Embryonic facial prominence (tissue), 1 donor: ENCODE data around the gene COMMD8.

Experiments used
- DNase-seq: peaks from one replicate; pipeline ENCODE4 v3.0.0-alpha.2; 2016; ENCODE audit errors: extremely low spot score

COMMD8 gene

DNA sequence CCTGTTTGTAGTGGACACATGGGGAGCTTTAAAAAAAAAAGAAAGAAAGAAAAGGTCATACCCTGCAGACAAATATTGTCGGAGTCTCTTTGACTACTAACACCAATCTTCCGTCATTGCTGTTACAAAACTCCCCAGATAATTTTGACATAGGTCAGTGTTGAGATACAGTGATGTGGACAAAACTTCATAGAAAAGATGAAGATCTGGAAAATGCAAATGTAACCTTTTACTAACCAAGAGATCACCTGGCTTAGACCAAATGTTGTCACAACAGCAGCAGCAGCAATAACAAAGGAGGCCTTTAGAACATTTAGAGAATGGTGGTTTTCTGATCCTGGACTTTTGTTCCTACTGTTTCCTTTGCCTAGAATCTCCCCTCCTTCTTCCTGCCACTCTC lies 8.1 kb upstream of the COMMD8 start:
- no peak for DNase-seq

DNA sequence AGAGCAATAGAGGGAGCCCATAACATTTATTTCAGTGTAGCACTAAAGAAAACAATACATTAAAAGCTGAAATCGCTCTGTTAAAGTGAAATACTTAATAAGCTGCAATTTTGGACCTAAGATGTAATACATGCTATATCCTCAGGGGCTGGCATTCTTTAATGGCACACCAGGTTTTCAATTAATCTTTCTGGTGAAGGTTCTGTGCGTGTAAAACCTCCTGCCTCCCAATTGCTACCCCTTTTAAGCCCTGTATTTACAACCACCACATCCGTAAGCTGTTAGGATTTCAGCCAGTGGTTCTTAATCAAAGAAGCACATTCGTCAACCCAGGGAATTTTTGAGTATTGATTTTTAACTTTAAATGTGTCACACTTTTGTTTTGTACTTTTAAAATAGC lies 7.6 kb upstream of the COMMD8 start:
- DNase-seq, result no peak

DNA sequence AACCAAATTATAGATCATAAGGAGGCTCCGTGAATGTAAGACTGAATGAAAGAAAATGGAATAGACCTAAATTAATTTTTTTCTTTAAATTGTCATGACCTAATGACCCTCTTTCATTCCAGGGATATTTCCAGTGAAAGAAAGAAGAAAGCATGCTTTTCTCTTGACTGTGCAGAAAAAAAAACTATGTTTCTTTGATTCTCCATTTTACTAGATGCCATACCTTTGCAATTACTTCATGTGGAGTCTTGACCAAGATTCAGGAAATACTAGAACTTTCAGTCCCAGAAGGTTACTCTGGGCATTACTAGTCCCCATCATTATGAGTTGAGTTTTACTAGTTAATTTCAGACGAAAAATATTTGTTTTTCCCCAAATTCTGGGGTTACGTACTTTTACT lies 6.4 kb upstream of the COMMD8 start:
- DNase-seq, result no peak

DNA sequence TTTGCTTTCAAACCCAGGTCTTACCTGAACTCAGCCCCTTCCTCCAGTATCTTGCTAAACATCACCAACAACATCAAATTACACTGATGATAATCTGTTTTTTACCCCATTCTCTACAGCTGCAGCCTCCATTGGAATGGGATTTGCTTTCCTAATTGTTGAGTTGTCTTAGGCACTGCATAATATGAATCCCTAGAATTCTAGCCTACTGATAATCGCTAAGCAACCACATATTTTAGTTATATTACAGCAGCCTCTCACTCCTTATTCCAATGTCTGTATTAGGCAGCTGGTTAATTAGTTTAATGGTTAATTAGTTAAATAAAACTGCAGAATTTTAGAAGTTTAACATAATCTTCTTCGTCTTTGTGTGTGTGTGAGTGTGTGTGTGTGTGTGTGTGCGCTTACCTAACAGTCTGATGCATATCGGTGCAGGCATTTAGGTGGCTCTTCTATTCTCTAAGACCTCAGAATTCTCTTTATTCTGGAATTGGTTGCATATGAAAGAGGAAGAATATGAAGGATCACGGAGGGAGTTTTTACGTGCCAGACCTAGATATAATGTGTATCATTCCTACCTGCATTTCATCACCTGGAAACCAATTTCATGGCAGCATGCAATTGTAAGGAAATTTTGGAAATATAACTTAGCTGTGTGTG lies 5.3 kb upstream of the COMMD8 start:
- DNase-seq, result no peak

DNA sequence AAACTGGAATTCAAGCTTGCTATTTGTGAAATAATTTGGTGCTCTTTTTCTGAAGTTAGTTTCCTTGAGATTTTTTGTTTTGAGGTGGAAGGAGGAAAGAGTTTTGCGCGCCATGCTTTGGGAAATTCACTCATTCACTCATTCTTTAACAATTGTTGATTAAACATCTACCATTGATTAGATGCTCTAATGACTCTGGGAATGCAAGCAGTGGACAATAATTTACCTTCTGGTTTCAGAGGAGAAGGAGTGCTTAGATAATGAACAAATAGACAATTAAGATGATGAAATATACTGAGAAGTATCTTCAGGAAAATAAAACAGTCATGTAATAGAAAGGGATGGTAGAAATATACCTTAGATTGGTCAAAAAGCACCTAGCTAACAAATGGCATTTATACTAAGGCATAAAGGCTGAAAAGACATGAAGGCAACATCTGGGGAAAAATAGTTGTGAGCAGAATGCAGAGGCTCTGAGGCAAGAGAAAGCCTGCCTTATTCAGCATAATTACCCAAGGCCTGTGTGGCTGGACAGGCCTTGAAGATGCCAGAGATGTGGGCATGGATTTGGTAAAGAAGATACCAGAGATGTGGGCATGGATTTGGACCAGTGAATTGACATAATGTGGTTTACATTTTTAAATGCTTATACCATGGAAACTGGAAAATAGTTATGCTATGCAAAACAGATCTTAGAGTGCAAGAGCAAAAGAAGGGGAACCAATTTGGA lies 2.7 kb upstream of the COMMD8 start:
- DNase-seq, result no peak

DNA sequence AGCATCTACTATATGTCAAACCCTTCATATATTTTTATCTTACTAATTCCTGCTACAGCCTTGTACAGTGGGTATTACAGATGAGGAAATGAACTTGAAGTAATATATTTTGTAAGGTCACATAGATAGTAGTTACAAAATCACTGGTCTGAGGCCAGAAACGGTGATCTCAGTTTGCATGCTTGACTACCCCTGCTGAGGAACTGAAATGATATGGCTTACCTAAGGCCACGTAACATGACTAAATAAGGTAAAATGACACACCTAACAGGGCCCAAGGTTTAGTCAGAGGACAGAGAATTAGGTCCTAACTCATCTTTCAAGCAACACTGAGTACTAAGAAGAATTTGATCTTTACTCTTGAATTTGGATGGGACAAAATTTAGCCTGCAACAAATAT lies 1.5 kb upstream of the COMMD8 start:
- DNase-seq, result no peak

DNA sequence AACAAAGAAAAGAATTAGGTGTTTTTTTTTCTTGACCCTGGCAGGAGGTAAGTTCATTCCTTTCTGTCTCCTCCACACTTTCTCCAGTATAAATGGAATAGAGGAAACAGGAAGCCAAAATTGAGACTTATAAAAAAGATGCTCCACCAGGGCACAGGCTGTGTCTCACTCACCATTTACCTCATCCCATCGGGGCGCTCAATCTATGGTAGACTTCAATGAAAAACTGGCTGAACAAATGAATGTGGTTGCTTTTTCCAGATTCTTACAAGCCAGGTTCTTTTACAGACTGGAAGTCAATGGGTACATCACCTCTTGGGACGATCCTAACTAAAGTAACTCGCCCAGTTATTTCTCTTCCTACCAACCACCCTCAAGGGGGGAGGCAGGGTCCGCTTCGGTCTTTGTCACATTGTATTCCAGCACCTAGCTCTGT lies 685 bp downstream of the COMMD8 start:
- DNase-seq, result no peak

DNA sequence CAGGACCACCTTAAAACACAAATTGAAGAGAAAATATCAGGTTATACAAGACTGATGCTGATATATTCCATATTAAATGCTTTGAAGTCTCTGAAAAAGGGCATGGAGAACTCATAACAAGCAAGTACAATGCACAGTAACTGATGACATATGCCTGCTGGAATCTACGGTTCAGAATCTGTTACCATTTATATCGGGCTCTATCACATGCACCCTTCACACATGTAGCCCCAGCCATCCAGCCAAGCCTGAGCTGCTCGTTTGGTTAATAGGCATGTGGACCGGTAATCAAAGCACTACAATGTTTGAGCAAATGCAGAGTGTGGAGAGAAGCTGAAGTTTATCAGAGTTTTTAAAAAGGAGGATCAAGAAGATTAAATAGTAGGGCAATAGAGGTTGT lies 11.8 kb downstream of the COMMD8 start:
- DNase-seq, result no peak

DNA sequence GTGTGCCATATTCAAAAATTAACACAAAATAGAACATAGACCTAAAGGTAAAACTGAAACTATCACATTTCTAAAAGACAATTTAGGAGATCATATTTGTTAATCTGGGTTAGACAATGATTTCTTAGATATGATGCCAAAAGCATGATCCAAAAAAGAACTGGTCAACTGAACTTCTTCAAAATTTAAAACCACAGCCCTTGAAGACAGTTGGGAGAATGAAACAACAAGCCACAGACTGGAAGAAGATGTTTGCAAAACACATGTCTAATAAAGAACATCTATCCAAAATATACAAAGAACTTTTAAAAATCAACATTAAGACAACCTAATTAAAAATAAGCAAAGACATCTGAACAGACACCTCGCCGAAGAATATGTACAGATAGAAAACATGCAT lies 19.5 kb downstream of the COMMD8 start:
- DNase-seq, result no peak

DNA sequence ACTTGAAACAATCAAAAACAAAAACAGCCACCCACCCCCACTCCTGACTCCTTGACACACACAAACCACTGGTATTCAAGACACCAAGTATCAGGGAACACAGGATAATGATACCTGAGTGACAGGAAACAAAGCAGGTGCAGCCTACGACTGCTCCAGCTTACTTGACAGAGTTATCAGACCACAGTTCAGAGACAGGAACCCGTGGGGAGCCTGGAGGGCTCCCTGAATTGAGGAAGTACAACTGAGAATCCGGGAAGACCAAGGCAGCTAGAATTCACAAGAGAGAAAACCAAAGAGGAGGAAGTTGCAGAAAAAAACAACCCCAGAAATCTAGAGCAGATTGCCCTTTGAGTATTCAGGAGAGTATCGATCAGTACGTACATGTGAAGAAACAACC lies 20.5 kb downstream of the COMMD8 start:
- DNase-seq, result no peak

DNA sequence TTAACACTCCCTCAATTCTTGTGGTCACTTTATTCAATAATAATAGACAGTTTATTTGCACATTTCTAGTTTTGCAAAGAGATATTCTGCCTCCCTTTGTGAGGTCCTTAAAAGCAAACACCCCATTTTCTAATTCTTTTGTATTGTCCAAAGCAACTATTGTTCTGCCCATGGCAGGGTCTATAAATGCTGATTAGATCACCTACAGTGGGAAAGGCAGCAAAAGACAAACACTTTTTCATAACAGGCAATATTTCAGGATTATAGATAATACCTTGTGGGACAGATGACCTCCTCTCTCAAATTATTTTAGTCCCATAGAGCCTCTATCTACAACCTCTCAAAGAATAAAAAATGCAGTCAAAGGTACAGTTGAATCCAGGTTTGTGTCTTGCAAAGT lies 28.6 kb downstream of the COMMD8 start:
- no peak for DNase-seq

DNA sequence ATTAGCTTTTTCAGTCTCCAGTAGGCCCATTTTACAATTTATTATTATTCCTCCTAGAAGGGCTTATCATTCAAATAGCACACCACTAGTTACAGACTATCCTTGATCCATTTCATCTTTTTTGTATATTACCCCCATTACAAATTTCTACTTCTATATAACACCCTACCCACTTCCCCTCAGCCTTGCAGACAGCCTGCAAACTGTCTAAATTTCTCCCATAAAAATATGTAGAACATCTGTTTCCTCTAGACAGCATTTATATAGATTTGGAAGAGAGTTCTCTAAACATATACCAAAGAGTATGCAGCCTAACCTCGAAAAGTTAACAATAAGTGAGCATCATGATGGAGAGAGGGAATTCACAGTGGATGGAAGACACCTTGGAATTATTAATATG lies 30.8 kb downstream of the COMMD8 start:
- no peak for DNase-seq

DNA sequence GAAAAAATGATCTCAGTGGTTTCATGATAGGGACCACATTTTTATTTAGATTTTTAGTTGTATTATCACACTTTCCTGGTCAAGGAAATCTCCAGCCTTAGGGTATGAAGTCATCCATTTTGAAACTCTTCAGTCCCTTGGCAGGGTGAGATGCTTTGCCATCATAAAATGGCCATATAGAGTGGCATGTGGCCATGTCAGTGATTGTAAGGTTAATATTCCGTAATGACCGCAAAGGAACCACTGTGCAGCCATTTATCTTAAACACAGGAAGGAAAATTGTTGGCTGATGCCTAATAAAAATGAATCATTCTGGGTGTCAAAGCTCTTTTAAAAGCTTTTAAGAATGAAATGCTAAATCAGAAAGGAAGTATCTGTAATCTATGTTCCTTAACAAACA lies 35.6 kb downstream of the COMMD8 start:
- no peak for DNase-seq

DNA sequence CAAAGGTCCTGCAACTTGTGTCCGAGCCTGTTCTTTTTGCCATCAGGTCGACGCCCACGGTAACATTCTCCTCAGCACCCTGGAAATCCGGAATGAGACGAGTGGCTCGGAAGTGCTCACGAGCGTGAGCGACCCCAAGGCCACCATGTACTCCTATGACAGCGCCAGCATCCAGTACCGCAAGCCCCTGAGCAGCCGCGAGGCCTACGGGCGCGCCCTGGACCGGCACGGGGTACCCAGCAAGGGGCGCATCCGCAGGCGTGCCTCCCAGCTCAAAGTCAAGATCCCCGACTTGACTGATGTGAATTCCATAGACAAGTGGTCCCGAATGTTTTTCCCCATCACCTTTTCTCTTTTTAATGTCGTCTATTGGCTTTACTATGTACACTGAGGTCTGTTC lies 37.9 kb downstream of the COMMD8 start:
- DNase-seq, result no peak

DNA sequence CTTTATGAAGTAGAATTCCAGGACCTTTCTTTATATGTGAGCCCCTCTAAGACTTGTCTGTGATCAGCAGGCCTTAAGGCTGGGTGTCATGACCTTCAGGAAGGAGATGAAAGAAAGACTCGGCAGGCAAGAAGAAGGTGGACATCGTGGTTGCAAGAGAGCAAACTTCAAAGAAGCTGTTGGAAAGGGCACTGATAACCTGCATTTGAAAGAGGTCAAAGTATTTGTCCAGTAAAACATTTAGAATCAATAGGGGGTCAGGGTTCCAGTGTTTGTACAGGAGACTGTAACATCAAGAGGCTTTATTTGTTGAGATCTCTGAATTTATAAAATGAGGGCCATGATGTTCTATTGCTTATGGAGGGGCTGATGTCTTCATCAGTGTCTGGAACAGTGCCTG lies 44.2 kb downstream of the COMMD8 start:
- DNase-seq, result no peak

DNA sequence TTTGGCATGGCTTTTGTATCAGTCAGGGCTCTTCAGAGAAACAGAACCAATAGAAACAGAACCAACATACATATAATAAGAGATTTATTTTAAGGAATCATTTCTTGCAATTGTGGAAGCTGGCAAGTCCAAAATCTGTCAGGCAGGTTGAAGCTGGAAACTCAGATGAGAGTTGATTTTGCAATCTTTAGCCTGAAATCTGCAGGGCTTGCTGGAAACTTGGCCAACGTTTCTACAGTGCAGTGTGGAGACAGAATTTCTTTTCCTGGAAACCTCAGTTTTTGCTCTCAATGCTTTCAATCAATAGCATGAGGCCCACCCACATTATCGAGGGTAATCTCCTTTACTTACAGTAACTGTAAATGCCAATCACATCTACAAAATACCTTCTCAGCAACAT lies 45.4 kb downstream of the COMMD8 start:
- no peak for DNase-seq

DNA sequence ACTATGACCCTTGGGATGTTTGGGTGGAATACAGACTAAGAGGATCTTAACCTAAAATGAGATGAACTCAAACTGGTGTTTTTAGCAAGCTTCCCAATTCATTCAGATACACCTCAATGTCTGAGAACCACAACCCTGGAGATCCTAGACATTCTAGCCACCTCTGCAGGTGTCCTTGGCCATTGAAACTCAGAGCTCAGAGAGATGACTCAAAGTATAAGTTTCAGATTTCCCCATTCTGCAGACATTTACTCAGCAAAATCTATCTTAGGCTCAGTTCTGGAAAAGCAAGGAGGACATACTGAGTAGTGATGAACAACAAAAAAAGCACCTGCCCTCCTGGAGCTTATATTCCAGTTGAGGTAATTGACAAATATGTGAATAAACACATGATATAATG lies 47.8 kb downstream of the COMMD8 start:
- DNase-seq, result no peak

DNA sequence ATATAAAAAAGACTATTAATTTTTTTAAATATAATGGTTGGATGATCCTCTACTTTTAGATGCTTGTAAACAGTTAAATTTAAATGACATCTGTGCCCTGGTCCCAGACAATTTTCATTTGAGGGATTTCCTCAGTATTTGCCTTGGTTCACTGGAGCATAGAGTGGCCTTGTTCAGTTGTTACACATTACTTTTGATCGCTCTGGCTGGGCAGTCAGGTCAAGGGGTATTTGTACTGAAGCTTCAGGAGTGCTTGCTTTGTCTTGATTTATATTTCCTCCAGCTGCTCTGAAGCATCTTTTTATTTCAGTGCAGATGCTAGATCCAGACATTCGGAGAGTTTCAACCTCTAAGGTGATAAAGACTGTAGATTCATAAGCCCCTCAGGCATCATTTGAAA lies 50.0 kb downstream of the COMMD8 start:
- DNase-seq, result no peak

DNA sequence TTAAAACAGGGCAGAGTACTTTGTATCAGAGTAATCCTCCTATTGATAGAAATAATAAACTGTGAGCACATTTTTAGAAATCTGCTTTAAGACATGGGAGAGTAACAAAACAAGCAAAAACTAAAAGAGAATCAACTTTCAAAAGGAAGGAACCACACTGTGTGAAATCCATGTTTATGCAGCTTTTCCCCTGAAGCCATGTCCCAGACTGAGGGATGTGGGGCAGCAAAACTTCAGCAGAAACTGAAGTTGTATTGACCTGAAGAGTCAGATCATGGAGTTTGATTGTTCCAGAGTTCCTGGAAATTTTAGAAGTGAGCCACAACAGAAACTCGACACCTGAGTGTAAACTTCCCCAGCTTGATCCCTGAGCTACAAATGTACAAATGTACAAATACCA lies 53.2 kb downstream of the COMMD8 start:
- no peak for DNase-seq

DNA sequence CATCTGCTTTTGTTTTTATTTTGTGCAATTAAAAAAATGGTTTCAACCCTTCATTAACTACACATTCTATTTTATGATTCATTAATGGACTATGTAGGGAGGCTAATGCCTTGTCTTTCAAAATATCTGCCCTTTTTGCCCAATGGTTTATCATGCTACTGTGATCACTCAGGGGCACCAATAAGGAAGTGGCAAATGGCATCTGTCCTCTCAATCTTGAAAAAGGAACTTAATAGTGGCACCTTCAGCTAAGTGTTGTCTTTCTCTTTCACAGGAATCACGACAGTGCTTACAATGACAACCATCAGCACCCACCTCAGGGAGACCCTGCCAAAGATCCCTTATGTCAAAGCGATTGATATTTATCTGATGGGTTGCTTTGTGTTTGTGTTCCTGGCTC lies 57.1 kb downstream of the COMMD8 start:
- no peak for DNase-seq
